HTR-8/SVneo (cell line): ENCODE results near the gene AVPR1A.
"Not testable (repeated sequence)": the region's sequence is repeated elsewhere in the genome, so short reads cannot be mapped to it uniquely, and the experiment has no call there.

ENCODE experiments used
- DNase-seq: peaks from one replicate; pipeline ENCODE4 v3.0.0; 2011; ENCODE audit warnings: low spot score, mixed read lengths; ENCODE audit not compliant: insufficient read length
- FAIRE-seq: peaks from 2 replicates; lab custom pipeline; 2011; peaks lifted over from hg19 to GRCh38; lab: Jason Lieb, UNC

The AVPR1A gene

DNA sequence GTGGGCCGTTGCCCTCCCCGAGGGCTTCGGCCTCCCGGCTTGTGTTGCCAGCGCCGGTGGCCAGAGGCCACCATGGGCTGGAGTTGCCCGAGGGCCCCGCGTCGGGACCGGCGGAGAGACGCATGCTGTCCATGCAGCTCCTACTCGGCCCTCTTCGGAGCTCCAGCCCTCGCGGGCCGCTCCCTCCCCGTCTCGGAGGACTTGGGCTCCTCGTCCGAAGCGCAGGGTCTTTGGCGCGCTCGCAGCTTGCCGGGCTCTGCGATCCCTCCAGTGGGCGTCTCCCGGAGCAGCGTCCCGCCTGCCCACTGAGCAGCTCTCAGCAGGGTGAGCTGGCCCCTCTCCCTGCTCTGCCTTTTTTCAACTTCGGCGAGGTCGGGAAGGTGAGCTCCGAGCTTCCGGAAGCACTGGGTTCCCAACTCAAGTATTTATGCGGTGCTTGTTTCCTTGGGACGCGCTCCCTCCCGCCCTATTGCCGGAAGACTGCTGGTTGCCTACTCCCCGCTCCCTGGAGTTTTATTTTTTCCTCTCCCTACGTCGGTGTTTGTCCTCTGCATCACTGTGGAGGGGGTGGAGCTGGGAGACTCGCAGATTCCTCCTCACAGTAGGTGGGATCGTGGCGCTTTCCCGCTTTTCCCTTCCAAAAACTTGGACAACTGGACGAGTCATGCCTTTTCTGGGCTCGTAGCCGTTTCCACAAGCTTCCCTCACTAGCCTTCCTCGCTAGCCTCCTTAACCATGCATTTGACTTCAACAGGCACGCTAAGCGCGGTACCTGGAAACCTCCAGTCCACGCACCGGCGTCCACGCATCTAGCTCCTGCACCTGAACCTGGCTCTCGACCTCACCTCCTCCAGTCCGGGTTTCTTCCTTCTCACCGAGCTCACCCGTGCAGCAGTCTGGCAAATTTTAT, at the start of gene AVPR1A:
AVPR1A (minus strand) TSS at position 489 of the 910 bp plus-strand sequence; CDS start at position 124, 365 bp downstream.
- FAIRE-seq (no peak), DNase-seq (peak; percentile 9)

GRCh38 chr12:63196168-63196567, 45.2 kb upstream of the AVPR1A start:
- FAIRE-seq (no peak), DNase-seq (no peak)

DNA sequence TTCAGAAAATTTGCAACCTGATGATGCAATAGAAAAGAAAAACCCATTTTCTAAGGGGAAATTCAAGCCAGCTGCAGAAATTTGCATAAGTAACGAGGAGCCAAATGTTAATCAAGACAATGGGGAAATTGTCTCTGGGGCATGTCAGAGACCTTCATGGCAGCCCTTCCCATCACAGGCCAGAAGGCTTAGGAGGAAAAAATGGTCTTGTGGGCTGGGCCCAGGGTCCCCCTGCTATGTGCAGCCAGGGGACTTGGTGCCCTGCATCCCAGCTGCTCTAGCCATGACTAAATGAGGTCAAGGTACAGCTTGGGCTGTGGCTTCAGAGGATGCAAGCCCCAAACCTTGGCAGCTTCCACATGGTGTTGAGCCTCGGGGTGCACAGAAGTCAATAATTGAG, 28.2 kb upstream of the AVPR1A start:
- FAIRE-seq, result no peak
- DNase-seq, result no peak

GRCh38 chr12:63170321-63170720, 19.3 kb upstream of the AVPR1A start:
- DNase-seq, result no peak
- FAIRE-seq, result no peak

DNA sequence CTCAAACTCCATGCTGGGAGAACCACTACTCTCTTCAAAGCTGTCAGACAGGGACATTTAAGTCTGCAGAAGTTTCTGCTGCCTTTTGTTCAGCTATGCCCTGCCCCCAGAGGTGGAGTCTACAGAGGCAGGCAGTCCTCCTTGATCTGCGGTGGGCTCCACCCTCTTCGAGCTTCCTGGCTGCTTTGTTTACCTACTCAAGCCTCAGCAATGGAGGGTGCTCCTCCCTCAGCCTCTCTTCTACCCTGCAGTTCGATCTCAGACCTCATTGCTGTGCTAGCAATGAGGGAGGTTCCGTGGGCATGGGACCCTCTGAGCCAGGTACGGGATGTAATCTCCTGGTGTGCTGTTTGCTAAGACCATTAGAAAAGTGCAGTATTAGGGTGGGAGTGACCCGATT, 16.7 kb upstream of the AVPR1A start:
- not testable (repeated sequence) for DNase-seq, FAIRE-seq

- no peak for DNase-seq
Observed at GRCh38 chr12:63164911-63165310, 13.9 kb upstream of the AVPR1A start.

DNA sequence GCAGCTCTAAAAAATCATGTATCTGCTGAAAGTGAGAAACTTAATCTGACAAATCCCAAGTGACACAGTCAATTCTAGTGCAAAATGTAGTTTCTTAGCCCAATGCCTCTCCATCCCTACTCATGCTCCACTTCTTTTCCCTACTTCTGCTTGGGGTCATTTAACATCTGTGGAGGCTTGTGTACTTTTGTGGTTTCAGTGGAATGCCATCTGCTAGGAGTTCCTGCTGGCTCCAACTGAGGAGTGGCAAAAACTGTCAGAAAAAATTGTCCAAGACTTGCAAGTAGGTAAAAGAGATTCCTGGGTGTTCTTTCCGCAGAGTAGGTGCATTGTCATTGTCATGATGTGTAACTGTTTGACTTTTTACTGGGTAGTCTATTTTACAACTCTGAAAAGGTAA, 12.5 kb upstream of the AVPR1A start:
- DNase-seq, result no peak
- FAIRE-seq, result no peak

More at GRCh38 chr12:63164911-63165310, 13.9 kb upstream of the AVPR1A start:
- FAIRE-seq, result no peak

GRCh38 chr12:63155375-63155774, 4.4 kb upstream of the AVPR1A start:
- no peak for DNase-seq
- FAIRE-seq, result no peak

GRCh38 chr12:63154560-63154959, 3.6 kb upstream of the AVPR1A start:
- DNase-seq, result no peak
- FAIRE-seq, result no peak

DNA sequence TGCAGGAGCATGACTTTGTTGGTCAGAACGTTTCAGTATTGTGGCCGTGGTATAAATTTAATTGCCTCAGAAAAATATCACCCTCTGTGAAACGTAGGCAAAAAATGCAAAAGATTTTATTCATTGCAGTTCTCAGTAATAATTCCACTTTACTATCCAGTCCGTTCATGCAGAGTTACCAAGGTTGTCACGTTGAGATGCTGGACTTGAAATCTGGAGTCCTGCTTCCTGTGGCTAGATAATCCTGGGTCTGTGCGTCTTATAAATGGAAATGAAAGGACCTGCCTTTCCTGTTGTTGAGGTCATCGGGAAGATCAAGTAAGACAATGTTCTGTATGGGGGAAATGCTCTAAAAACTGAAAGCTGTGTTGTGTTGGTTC, 1.3 kb upstream of the AVPR1A start:
- FAIRE-seq, result no peak
- DNase-seq, result no peak

DNA sequence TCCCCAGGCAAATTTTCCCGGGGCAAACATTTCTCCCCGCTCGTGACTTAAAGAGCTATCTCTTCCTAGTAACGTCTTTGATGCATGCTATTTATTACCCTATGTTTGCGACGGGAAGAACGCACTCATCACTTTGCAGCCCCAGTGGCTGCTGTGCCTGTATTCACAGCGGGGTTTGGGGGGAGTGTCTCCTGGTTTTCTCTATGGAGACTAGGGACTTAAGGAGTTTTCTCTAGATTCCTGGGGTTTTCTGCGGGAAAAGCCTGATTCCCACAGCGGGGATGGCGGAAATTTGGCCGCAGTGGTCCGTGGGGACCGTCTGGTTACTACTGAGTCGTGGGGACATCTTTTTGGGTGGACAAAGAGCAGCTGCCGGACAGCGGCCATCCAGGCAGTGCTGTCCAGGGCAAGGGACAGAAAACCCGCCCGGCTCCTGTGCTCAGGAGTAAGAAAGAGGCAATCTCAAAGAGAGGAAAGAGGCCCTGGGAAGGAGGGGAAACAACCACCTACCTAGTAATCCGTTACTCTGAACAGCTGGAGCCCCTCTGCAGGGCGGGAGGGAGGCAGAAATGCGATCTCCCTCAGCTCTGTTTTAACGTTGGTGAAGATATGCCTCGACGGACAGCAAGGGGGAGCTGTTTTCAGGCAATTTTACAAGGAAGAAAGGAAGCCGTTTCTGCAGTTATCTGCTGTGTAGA, 771 bp upstream of the AVPR1A start:
- no peak for FAIRE-seq
- DNase-seq, result peak; percentile 41

DNA sequence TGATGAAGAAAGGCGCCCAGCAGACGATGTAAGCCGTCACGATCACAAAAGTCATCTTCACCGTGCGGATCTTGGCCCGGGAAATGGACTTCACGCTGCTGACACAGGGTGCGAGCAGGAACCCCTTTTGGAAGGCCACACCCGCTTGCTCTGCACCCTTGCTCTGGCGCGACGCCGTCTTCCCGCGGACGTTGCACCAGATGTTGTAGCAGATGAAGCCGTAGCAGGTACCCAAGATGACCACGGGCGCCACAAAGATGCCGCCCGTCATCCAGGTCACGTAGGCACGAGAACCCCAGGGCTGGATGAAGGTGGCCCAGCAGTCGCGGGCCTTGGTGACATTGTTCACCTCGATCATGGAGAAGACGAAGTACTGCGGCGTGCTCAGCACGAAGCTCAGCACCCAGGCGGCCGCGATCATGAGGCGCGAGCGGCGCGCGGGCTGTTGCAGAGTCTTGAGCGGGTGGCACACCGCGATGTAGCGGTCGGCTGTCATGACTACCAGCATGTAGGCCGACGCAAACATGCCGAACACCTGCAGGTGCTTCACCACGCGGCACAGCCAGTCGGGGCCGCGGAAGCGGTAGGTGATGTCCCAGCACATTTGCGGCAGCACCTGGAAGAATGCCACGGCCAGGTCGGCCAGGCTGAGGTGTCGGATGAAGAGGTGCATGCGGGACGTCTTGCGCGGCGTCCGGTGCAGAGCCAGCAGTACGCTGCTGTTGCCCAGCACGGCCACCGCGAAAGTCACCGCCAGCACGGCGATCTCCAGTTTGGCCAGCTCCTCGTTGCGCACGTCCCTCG, 890 bp downstream of the AVPR1A start:
- DNase-seq (no peak), FAIRE-seq (no peak)

- no peak for DNase-seq
- no peak for FAIRE-seq
Observed at GRCh38 chr12:63144556-63144955, 6.4 kb downstream of the AVPR1A start.

- FAIRE-seq, result no peak
- DNase-seq, result no peak
Observed at GRCh38 chr12:63138488-63138887, 12.5 kb downstream of the AVPR1A start.

DNA sequence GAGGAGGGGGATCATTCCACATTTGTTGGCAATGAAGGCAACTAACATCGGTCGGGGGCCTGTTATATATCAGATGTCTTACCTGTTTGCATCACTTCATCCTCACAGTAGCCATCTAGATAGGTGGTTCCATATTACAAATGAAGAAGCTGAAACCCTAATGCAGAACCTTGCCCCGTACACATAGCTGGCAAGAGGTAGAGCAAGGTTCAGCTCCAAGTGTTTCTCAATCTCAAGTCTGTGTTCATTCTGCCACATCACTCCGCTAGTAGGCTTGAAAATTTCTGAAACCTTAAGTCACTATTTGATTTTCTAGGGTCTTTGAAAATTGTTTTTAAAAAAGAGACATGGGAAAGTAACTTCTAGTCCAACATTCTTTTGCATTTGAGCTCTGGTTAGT, 17.0 kb downstream of the AVPR1A start:
- no peak for DNase-seq
- FAIRE-seq, result no peak

- DNase-seq (no peak), FAIRE-seq (no peak)
Observed at GRCh38 chr12:63132201-63132600, 18.8 kb downstream of the AVPR1A start.

DNA sequence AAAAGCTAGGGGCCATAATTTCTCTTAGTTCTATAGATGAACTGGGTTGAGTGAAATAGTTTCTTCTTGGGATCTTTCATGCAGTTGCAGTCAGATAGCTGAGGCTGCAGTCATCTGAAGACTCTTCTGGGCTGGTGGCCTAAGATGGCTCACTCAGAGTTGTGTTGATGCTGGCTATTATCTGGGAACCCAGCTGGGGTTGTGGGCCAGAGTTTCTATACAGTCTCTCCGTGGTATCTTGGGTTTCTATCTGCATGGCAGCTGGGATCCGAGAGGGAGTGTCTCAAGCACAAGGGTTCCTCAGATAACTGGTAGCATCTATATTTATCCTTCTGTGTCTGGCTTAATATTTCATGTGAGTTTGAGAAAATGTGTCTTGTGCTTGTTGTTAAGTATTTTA, 21.1 kb downstream of the AVPR1A start:
- FAIRE-seq (no peak), DNase-seq (no peak)

- FAIRE-seq (no peak), DNase-seq (no peak)
Observed at GRCh38 chr12:63124778-63125177, 26.2 kb downstream of the AVPR1A start.

DNA sequence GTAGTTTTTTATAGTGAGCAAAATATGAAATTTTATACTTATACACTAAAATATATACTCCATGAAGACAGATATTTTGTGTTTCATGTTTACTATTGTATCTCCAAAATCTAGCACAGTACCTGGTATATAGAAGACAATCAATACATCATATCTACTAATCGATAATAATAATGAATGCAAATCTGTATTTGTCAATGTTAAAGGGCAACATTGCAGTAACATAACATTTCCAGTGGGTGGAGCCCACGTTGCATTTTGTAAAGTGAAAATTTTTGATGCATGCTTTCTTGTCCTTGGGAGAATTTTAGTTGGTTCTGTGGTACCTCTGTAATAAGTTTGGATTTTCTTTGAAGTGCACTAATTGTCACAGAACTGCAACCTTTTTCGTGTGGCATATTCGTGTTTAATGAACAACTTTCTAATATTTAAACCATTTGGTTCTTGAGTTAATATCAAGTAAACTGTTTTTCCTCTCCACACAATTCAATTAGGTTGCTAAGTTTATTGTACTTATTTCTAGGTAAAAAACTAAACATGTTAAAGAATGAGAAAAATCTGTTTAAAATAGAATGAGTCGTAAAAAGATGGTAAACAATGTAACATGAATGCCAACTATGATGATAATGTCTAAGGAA, 47.4 kb downstream of the AVPR1A start:
- DNase-seq (peak; percentile 27), FAIRE-seq (peak; percentile 58)

DNA sequence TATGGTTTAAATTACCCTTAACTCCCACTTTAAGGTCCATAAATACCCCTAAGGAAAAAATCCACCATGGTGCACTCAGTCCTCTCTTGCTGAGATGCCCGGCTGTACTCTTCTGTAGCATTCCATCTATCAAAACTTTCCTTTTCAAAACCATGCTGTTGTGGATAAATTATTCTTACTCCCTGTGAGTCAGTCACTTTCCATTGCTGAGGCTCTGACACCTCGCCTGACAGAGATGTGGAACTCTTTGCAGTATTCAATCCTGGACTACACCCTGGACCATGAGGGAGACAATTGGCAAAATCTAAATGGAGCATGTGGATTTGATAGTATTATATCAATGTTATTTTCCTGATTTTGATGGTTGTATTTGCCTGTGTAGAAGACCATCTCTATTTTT, 49.1 kb downstream of the AVPR1A start:
- no peak for FAIRE-seq

More for the DNA sequence above, 49.1 kb downstream of the AVPR1A start:
- no peak for DNase-seq
